Measurements from ENCODE around the gene NBAS. TPM values are rescaled to one million over a fixed set of nuclear protein-coding genes. Genes with fewer than 3 reads are reported as not detected.

NBAS gene
- total and polyA plus RNA-seq, 2 of the 4 experiments (the other 2 are of a cell fraction), result 22.3 to 105 TPM

- TF ChIP-seq CHD1 (IDR thresholded peaks at IDR 0.05; ENCODE audit: low read depth, low read length), result no peak
Observed at GRCh38 chr2:15559379-15560139, 1.6 kb downstream of the NBAS start (continued).

GRCh38 chr2:15557887-15558311, 3.2 kb downstream of the NBAS start:
- intact Hi-C loops (cut with micrococcal nuclease) (no loop called here), in situ Hi-C loops (cut with MboI; ENCODE audit: low sequenced_read_pairs) (no loop called here), dilution Hi-C loops (cut with HindIII; ENCODE audit: low sequenced_read_pairs, unreplicated experiment) (no loop called here)
- WGBS, 2 experiments (ENCODE audit: extremely low coverage in 2 of 2, insufficient read length in 1 of 2), result no CpG with 5 or more reads among the region's 5 CpGs
- BruUV-seq (replicated peaks), result no TSS peak
- no peak overlapping the region for H3K18ac ChIP-seq (ENCODE audit: low read depth, low read length)
- peaks cover 29 to 30% of the 10 kb centered on the region in 2 experiments for H3K79me1 ChIP-seq (ENCODE audit: low read depth in 1 of 2, low read length in 2 of 2)
- H4K8ac ChIP-seq (ENCODE audit: low read depth in 2 of 2, low read length in 2 of 2), result no peak overlapping the region
- no peak overlapping the region for H3K4ac ChIP-seq (ENCODE audit: low read depth, low read length)
- no peaks in the 10 kb centered on the region for H3K27me3 ChIP-seq (ENCODE audit: control insufficient read depth, insufficient read depth, low read length)
- H3K9ac ChIP-seq (ENCODE audit: low read depth, low read length), result no peak overlapping the region
- H3K14ac ChIP-seq (replicated peaks; ENCODE audit: low read depth, low read length), result no peak overlapping the region
- no peak overlapping the region for H4K91ac ChIP-seq (ENCODE audit: insufficient read depth, low read depth, low read length)
- H4K20me1 ChIP-seq (ENCODE audit: insufficient read depth, low read length), result peaks cover 8% of the 10 kb centered on the region; the same call in 1 of the 2 replicates
- no peak overlapping the region for H2BK20ac ChIP-seq (ENCODE audit: low read depth, low read length)
- POLR2A ChIA-PET (ENCODE audit: unreplicated experiment), result no interaction called here
- peaks cover 3% of the 10 kb centered on the region for H3K9me1 ChIP-seq (ENCODE audit: insufficient read depth, low read length)
- H2AK5ac ChIP-seq (ENCODE audit: low read depth, low read length), result no peak overlapping the region
- no peak overlapping the region for H2AFZ ChIP-seq (replicated peaks; ENCODE audit: low read length, poor library complexity)
- H3K56ac ChIP-seq (ENCODE audit: extremely low read depth, insufficient read depth, low read length), result no peak overlapping the region
- no peak overlapping the region for H4K5ac ChIP-seq (ENCODE audit: low read depth, low read length)
- H2BK15ac ChIP-seq (ENCODE audit: low read depth, low read length), result no peak overlapping the region
- no peaks in the 10 kb centered on the region for H3K9me3 ChIP-seq (ENCODE audit: control insufficient read depth, insufficient read depth, low read length)
- H3K4me2 ChIP-seq (ENCODE audit: low read depth, low read length), result no peak overlapping the region
- H3K4me1 ChIP-seq (ENCODE audit: control insufficient read depth, insufficient read depth, low read length), result no peaks in the 10 kb centered on the region
- no peak overlapping the region for H3K23ac ChIP-seq (ENCODE audit: low read depth, low read length)
- DNase-seq (no peak), ATAC-seq (ENCODE audit: low read depth) (no peak)
- CTCF ChIA-PET, result no interaction called here
- no peak overlapping the region for H2BK5ac ChIP-seq (ENCODE audit: low read depth, low read length, poor library complexity, severe bottlenecking)
- H3K27ac ChIP-seq (ENCODE audit: insufficient read depth, low read length), result no peak overlapping the region
- no peak overlapping the region for H2BK120ac ChIP-seq (ENCODE audit: low read depth, low read length)
- H3K4me3 ChIP-seq (ENCODE audit: insufficient read depth, low read depth, low read length), result no peak overlapping the region
- H3K36me3 ChIP-seq (ENCODE audit: control insufficient read depth, insufficient read depth, low read length), result peaks cover 7% of the 10 kb centered on the region
- no peak overlapping the region for H2AK9ac ChIP-seq (replicated peaks; ENCODE audit: low read depth, low read length, poor library complexity)
- no peak for TF ChIP-seq USF2 (IDR thresholded peaks at IDR 0.05; ENCODE audit: low read depth, low read length)
- TF ChIP-seq CEBPB (IDR thresholded peaks at IDR 0.05; ENCODE audit: low read depth, low read length), result no peak
- TF ChIP-seq RFX5 (IDR thresholded peaks at IDR 0.05; ENCODE audit: low read depth, low read length), result no peak
- TF ChIP-seq RAD21 (IDR thresholded peaks at IDR 0.05; ENCODE audit: low read length), result no peak
- TF ChIP-seq CTCF (conservative IDR thresholded peaks at IDR 0.05; ENCODE audit: low read depth, low read length), result no peak
- TF ChIP-seq, protein P1, sequence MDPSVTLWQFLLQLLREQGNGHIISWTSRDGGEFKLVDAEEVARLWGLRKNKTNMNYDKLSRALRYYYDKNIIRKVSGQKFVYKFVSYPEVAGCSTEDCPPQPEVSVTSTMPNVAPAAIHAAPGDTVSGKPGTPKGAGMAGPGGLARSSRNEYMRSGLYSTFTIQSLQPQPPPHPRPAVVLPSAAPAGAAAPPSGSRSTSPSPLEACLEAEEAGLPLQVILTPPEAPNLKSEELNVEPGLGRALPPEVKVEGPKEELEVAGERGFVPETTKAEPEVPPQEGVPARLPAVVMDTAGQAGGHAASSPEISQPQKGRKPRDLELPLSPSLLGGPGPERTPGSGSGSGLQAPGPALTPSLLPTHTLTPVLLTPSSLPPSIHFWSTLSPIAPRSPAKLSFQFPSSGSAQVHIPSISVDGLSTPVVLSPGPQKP (IDR thresholded peaks at IDR 0.05; ENCODE audit: borderline replicate concordance, low read depth, low read length), result no peak
- TF ChIP-seq POLR2A (IDR thresholded peaks at IDR 0.05; ENCODE audit: low read depth, low read length), result no peak
- TF ChIP-seq SMC3 (IDR thresholded peaks at IDR 0.05; ENCODE audit: low read depth, low read length), result no peak
- no peak for TF ChIP-seq MAFK (IDR thresholded peaks at IDR 0.05; ENCODE audit: low read depth, low read length)
- TF ChIP-seq MAZ (IDR thresholded peaks at IDR 0.05; ENCODE audit: borderline replicate concordance, low read depth, low read length), result no peak
- no peak for TF ChIP-seq BHLHE40 (IDR thresholded peaks at IDR 0.05; ENCODE audit: low read depth, low read length)
- TF ChIP-seq MXI1 (IDR thresholded peaks at IDR 0.05; ENCODE audit: borderline replicate concordance, low read depth, low read length), result no peak
- TF ChIP-seq CHD1 (IDR thresholded peaks at IDR 0.05; ENCODE audit: low read depth, low read length), result no peak

All from IMR-90 (cell line).